Measurements from ENCODE around the gene MCM9. TPM values are rescaled to one million over a fixed set of nuclear protein-coding genes. Genes with fewer than 3 reads are reported as not detected.
A peak's percentile ranks its signal among the peaks of the same experiment; 100 is the strongest.

Gene MCM9
- total RNA-seq, 1 donor from 2014 or later, result 15.6 TPM

DNA sequence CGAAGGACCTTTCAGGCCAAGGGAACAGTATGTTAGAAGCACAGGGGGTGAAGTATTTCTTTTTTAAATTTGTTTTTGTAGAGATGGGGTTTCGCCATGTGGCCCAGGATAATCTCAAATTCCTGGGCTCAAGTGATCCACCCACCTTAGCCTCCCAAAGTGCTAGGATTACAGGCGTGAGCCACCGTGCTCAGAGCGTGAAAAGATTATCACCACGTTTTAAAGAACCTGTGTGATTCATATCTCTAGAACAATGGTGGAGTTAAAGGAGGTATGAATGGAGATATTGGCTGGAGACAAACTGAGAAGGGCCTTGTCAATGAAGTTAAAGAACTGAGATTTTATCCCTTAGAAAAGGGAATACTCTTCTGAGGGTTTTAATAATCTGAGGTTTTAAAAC lies 31.3 kb downstream of the MCM9 start:
- Mint-ChIP-seq H3K4me1 (ENCODE audit: unreplicated experiment) (peaks cover 27% of the 10 kb centered on the region), H3K36me3 (ENCODE audit: unreplicated experiment) (peaks cover 42% of the 10 kb centered on the region)

DNA sequence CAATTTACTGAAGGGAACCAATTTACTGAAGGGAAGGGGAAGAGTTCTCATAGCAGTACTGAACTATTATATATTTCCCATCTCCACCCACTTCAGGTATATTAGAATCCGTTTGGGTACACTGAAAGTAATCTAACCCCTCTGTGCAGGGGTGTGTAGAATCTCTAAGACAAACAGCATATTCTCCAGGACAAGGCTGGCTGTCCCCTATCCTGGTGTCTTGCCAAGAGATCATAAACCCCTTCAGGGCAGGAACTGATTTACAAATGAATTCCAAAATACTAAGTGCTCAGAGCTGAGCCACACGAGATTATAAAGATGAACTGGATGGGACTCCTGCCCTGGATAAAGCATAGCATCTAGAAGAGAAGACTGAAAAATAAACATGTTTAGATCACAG lies 31.8 kb downstream of the MCM9 start:
- H3K4me1 Mint-ChIP-seq (ENCODE audit: unreplicated experiment), result peaks cover 28% of the 10 kb centered on the region
- no peaks in the 10 kb centered on the region for H3K27me3 Mint-ChIP-seq (ENCODE audit: unreplicated experiment)
- H3K27ac Mint-ChIP-seq (ENCODE audit: unreplicated experiment), result peak overlapping the region; percentile 73
- H3K4me3 Mint-ChIP-seq (ENCODE audit: unreplicated experiment), result no peak overlapping the region
- H3K36me3 Mint-ChIP-seq (ENCODE audit: unreplicated experiment), result peaks cover 43% of the 10 kb centered on the region
- TF ChIP-seq, protein P1, sequence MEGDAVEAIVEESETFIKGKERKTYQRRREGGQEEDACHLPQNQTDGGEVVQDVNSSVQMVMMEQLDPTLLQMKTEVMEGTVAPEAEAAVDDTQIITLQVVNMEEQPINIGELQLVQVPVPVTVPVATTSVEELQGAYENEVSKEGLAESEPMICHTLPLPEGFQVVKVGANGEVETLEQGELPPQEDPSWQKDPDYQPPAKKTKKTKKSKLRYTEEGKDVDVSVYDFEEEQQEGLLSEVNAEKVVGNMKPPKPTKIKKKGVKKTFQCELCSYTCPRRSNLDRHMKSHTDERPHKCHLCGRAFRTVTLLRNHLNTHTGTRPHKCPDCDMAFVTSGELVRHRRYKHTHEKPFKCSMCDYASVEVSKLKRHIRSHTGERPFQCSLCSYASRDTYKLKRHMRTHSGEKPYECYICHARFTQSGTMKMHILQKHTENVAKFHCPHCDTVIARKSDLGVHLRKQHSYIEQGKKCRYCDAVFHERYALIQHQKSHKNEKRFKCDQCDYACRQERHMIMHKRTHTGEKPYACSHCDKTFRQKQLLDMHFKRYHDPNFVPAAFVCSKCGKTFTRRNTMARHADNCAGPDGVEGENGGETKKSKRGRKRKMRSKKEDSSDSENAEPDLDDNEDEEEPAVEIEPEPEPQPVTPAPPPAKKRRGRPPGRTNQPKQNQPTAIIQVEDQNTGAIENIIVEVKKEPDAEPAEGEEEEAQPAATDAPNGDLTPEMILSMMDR (IDR thresholded peaks at IDR 0.05), result no peak
- no peak for DNase-seq (ENCODE audit: extremely low spot score, unreplicated experiment)
- H3K9me3 Mint-ChIP-seq (ENCODE audit: unreplicated experiment), result no peaks in the 10 kb centered on the region

More for the DNA sequence above, 31.3 kb downstream of the MCM9 start:
- TF ChIP-seq, protein P1 (IDR thresholded peaks at IDR 0.05), result no peak
- Mint-ChIP-seq H3K4me3 (ENCODE audit: unreplicated experiment) (no peak overlapping the region), H3K9me3 (ENCODE audit: unreplicated experiment) (no peaks in the 10 kb centered on the region), H3K27me3 (ENCODE audit: unreplicated experiment) (no peaks in the 10 kb centered on the region), H3K27ac (ENCODE audit: unreplicated experiment) (no peak overlapping the region)
- no peak for DNase-seq (ENCODE audit: extremely low spot score, unreplicated experiment)

DNA sequence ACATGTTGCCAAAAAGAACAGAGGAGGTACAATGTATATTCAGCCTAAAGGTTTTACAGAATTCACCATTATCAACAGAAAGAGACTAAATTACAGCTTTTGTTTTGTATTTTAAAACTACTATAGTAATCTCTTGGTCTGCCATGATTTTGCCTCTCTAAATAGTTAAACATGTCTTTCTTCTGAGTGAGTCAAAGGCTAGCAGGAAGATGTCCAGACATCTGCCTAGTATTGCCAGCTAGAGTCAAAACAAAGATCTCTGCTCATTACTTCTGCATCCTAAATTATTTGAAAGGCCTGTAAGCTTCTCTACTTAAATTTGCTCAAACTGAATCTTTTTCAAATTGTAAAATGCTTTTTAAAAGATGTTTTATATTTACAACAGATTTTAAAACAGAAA lies 32.2 kb downstream of the MCM9 start:
- Mint-ChIP-seq H3K4me3 (ENCODE audit: unreplicated experiment) (no peak overlapping the region), H3K9me3 (ENCODE audit: unreplicated experiment) (no peaks in the 10 kb centered on the region), H3K36me3 (ENCODE audit: unreplicated experiment) (peaks cover 43% of the 10 kb centered on the region), H3K27ac (ENCODE audit: unreplicated experiment) (peak overlapping the region; percentile 73), H3K4me1 (ENCODE audit: unreplicated experiment) (peaks cover 31% of the 10 kb centered on the region), H3K27me3 (ENCODE audit: unreplicated experiment) (no peaks in the 10 kb centered on the region)
- TF ChIP-seq, protein P1 (IDR thresholded peaks at IDR 0.05), result no peak
- no peak for DNase-seq (ENCODE audit: extremely low spot score, unreplicated experiment)

DNA sequence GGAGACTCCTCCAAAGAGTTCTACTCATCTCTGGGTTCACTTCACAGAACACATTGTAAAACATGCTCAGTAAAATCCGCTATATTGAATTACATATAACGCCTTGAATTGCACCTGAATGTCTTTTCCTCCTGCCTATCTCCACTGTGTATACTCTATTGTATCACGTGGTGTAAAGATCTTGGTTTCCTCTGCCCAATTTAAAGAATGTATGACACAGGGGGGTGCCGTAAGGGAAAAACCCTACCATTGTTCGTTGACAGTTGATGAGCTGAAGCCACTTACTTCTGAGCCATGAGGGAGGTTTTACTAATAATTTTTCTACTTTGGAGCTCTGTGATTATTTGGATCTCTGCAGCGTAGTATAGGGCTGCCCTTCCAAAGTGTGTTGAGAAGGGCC lies 35.0 kb downstream of the MCM9 start:
- H3K36me3 Mint-ChIP-seq (ENCODE audit: unreplicated experiment), result peaks cover 29% of the 10 kb centered on the region
- no peak overlapping the region for H3K4me3 Mint-ChIP-seq (ENCODE audit: unreplicated experiment)
- no peaks in the 10 kb centered on the region for H3K9me3 Mint-ChIP-seq (ENCODE audit: unreplicated experiment)
- no peak overlapping the region for H3K27ac Mint-ChIP-seq (ENCODE audit: unreplicated experiment)
- DNase-seq (ENCODE audit: extremely low spot score, unreplicated experiment), result no peak
- H3K4me1 Mint-ChIP-seq (ENCODE audit: unreplicated experiment), result peaks cover 40% of the 10 kb centered on the region
- TF ChIP-seq, protein P1 (IDR thresholded peaks at IDR 0.05), result no peak
- H3K27me3 Mint-ChIP-seq (ENCODE audit: unreplicated experiment), result no peaks in the 10 kb centered on the region

DNA sequence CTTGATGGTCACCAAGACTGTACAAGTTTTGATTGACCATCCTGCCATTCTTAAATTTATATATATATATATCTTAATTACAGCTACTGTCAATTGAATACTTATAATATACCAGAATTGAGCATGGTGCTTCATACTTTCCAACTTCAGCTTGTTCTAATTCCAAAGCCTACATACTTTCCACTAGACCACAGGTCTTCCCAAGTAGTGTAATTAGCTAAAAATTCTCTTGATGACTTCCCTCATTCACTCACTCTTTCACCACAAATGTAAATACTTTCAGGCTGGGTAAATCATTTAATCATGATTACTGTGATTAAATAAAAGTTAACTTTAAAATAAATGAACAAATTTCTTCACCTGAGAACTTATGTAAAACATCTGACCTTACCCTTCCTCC lies 37.6 kb downstream of the MCM9 start:
- DNase-seq (ENCODE audit: extremely low spot score, unreplicated experiment), result no peak
- Mint-ChIP-seq H3K4me3 (ENCODE audit: unreplicated experiment) (no peak overlapping the region), H3K27me3 (ENCODE audit: unreplicated experiment) (no peaks in the 10 kb centered on the region), H3K36me3 (ENCODE audit: unreplicated experiment) (peaks cover 19% of the 10 kb centered on the region), H3K9me3 (ENCODE audit: unreplicated experiment) (no peaks in the 10 kb centered on the region), H3K4me1 (ENCODE audit: unreplicated experiment) (peaks cover 38% of the 10 kb centered on the region), H3K27ac (ENCODE audit: unreplicated experiment) (peak overlapping the region; percentile 36)
- TF ChIP-seq, protein P1 (IDR thresholded peaks at IDR 0.05), result no peak
